HG03280 (cell line): ENCODE data around the gene PHETA1.
"Not testable (repeated sequence)": the region's sequence is repeated elsewhere in the genome, so short reads cannot be mapped to it uniquely, and the experiment has no call there.

Experiments
- ATAC-seq: cut with Tn5 transposase; IDR thresholded peaks from one replicate; pipeline ENCODE4 v1.9.1; 2021; ENCODE audit warnings: mild to moderate bottlenecking, moderate library complexity; ENCODE audit not compliant: unreplicated experiment

PHETA1 gene

DNA sequence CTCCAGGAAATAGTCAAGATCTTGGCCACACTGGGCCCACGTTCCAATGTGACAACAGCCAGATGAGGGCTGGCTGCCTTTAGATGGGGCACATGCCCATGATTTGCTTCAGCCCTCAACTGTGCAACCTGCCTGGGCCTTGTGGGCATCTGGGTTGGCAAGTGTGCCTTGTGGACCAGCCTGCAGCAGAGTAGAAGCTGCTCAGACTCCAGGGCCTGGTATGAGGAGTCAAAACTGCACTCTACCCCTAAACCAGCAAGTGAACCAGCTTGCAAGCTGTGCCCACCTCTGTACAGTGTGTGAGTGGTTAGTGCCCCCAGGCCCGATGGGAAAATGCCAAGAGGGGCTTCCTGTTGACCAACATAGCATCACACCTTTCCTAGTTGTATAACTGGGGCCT is 17.9 kb downstream of the PHETA1 start:
- no peak for ATAC-seq

DNA sequence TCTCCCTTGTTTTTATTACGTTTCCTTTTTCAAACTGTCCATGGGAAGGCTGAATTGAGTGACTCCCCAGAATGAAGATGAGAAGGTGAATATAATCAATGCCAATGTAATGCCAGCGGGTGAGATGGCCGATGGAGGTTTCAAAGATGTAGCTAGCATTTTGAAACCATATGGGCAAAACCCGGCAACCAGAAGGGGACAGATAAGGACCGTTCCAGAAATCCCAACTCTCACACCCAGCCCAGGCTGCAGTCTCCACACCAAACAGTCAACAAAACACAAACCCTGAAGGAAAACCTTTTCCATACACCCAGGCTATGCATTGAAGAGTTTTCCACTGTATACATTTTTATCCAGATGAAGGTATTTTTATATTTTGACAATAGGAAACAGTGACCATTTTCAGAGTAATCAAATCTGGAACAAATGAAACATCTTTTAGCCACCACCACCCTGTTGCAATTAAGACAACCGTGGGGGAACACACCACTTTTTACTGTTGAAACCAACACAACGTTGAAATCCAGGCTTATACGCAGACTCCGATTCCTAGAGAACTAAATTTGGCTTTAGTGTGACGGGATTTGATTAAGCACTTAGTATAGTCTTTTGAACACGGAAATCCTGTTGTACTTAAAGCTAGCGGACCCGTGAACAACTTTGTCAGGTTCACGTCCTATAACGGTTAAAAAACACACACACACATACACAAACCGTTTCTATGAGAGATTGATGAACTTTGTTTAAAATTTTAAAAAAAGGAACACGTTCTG is 19.0 kb downstream of the PHETA1 start:
- no peak for ATAC-seq

DNA sequence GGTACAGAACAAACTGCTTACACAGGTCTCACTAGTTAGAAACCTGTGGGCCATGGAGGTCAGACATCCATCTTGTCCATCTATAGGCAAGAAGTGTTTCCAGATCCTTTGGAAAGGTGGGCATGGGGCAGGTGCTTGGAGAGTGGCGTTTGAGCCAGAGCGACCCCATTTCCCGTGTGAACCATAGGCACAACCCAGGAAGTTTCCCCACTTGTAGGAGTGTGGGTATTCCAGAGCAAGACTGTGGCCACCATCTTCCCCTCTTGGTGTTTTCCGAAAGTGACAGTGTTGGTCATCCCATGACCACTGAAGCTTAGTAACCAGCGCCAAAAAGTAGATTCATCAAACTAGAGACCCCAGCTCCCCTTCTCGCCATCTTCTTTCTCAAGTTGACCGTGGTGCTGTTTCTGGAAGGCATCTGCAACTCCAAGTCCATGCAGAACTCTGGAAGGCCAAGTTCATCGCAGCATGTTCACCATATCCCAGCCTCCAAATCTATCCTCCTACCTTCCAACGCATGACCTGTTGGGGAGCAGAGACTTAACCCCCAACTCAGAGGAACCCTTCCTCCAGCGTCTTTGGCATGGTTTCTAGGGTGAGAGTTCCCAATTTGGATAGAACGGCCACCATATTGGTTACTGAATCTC is 19.7 kb downstream of the PHETA1 start:
- ATAC-seq: no peak

DNA sequence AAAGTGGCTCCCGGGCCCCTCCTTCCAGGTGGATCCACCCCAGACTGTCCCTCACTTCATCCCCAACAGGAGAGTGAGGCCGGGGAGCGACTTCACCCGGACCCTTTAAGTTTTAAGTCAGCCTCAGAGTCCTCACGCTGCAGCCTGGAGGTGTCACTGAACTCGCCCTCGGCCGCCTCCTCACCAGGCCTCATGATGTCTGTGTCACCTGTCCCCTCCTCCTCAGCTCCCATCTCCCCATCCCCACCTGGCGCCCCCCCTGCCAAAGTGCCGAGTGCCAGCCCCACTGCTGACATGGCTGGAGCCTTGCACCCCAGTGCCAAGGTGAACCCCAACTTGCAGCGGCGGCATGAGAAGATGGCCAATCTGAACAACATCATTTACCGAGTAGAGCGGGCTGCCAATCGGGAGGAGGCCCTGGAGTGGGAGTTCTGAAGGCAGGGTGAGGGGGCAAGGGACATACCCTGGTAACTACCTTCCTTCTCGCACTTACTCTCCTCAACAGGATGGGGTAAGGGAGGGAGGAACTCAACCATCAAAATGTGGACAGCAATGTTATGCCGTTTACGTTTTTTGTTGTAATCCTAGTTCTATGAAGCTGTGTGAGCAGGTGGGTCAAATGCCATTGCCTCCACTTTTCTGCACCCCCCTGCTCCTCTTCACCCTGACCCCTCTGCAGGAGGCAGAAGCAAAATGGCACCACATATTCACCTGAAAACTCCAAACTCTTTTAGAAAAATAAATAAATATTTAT is 20.8 kb downstream of the PHETA1 start:
- ATAC-seq: no peak

DNA sequence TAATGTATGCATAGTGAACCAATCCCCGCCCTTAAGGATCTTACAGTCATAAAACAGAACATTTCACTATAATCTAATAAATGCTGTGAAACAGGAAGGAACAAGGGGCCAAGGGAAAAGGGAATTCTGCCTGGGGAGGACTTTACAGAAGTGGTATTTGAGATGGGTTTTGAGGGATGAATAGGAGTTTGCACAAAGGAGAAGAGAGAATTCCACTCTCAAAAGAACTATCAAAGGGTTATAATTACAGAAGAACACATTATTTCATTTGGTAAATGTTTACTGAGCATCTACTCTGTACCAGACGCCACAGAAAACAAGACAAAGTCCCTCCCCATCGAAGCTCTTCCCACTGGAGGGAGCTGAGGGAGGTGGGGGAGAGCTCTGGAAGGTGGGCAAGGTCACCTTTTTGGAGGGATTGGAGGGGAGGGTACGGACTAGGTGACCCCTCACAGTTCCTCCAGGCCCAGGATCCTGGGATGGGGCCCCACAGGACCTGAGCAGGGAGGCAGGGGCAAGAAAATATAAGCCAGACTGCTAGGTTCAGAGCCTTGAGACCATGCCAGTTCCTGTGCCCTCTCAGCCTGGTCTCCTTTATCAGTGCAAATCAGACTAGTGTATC is 24.5 kb downstream of the PHETA1 start:
- ATAC-seq: no peak

DNA sequence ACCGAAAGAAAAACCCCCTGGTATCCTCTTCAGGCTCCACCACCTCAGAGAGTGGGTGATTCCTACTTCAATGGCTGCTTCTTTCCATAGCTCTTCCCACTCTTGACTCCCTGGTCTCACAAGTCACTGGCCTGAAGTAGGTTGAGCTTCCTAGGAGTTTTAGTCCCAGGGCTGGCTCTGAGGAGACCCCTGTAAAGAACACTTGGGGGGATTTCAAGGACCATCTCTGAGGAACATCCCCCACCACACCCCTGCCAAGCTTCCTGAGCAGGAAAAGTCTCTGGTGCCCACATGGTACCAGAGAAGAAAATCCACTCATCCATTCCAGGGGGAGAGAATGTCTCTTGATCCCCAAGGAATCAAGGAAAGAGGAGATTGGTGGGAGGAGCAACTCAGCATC is 25.7 kb downstream of the PHETA1 start:
- ATAC-seq: no peak

DNA sequence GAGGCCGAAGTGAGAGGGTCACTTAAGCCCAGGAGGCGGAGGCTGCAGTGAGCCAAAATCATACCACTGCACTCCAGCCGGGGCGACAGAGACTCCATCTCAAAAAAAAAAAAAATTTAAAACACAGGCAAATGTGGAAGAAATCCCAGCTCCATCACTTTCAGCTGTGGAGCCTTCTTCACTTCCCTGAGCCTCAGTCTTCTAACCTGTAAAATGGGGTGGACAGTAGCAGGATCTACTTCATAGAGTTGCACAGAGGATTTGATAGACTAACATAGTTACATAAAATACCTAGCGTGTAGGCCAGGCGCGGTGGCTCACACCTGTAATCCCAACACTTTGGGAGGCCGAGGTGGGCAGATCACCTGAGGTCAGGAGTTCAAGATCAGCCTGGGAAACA is 26.5 kb downstream of the PHETA1 start:
- ATAC-seq: no peak

DNA sequence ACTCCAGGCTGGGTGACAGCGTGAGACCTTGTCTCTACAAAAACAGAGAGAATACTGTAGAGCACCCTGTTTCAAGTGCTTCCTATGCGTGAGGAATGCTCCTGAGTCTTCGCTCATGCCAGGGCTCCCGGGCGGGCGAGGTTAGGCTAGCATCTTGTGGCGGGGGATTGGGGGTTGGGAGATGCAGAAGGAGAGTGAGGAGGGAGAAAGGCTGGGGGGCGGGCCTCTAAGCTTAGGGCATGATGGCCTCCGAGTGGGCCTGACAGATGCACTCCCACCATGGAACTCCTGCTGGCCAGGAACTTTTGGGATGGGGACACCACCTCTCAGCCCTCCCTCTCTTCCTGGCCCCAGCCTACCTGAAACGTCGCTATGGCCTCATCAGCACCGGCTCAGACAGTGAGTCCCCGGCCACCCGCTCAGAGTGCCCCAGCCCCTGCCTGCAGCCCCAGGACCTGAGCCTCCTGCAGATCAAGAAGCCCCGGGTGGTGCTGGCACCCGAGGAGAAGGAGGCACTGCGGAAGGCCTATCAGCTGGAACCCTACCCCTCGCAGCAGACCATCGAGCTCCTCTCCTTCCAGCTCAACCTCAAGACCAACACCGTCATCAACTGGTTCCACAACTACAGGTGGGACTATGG is 27.3 kb downstream of the PHETA1 start:
- no peak for ATAC-seq

DNA sequence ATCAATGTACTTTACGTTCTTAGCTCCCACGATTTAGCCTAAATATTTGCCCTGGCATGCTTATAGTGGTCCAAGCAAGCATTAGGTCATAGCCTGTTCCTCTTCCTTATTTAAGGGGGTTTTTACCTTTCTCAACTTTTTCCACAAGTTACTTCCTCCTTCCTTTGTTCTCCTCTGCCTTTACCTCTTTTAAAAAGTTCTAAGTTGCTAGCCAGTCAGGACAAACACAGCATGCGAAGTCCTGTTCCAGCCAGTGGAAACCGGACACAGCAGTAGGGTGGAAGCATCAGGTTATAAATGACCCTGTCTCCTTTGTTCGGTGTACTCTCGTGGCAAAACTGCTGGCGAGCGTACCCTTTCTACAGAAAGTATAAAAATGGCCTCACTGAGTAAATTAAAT is 28.2 kb downstream of the PHETA1 start:
- not testable (repeated sequence) for ATAC-seq

DNA sequence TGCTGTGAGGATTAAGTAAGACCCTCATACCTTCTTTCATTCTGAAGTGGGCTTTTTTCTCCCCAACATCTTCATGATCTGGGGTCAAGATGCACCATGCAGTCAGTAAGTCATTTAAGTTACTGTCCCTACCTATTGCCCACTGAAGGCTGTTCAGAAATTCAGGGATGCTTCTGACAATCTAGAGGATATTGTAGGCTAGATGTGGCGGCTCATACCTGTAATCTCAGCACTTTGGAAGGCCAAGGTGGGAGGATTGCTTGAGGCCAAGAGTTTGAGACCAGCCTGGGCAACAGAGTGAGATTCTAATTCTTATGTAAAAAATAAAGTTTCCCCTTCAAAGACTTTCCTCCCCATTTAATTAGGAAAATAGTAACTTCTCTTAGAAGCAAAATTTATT is 28.7 kb downstream of the PHETA1 start:
- no peak for ATAC-seq

DNA sequence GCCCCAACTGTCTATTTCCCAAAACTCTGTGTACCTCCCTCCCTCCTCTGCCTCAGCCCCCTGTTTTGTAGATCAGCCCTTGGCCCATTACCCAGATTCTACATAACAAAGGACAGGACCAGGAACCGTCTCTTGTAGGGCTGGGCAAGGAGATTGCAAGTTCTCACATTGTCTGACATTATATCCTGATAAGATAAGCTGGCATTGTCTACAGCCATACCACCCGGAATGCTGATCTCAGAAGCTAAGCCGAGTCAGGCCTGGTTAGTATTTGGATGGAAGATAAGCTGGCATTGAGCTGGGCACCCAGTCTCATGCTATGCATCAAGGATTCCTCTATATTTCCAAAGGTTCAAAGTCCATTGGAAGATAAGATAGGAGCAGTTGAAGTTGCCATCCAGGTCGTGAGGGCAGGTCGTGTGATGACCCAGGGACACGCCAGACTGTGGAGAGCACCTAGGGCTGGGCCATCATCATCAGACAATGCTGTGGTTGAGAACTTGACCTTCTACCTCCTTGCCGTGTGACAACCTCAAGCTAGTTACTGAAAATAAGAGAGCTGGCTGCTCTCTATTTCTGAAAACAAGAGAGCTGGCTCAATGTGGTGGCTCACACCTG is 29.5 kb downstream of the PHETA1 start:
- no peak for ATAC-seq

DNA sequence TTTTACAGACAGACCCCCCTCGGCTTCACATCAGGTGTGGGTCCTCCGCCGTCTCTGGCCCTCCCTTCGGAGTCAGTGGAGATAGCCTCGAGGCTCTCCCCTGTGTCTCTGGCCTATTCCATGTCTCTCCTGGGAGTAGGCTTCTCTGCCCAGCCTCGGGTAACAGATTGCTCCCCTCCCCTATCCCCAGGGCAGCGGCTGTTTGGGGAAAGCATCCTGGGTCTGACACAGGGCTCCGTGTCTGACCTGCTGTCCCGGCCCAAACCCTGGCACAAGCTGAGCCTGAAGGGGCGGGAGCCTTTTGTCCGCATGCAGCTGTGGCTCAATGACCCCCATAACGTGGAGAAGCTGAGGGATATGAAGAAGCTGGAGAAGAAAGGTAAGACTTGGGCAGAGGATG is 30.8 kb downstream of the PHETA1 start:
- no peak for ATAC-seq

DNA sequence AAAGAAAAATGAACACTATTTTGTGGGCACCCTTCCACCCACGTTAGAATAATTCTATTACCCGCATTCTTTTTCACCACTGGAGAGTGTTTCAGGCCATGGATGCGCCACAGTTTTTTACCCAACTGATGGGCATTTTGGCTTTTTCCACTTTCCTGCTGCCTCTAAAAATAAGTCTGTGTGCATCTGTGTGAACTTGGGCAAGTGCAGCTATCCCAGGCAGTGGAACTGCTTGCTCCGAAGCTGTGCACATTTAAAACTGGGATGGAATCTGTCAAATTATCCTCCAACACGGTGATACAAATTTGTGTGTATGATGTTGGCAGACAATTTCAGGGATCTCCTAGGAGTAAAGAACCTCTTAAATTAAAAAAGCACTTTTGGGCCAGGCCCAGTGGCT is 31.5 kb downstream of the PHETA1 start:
- ATAC-seq: no peak

DNA sequence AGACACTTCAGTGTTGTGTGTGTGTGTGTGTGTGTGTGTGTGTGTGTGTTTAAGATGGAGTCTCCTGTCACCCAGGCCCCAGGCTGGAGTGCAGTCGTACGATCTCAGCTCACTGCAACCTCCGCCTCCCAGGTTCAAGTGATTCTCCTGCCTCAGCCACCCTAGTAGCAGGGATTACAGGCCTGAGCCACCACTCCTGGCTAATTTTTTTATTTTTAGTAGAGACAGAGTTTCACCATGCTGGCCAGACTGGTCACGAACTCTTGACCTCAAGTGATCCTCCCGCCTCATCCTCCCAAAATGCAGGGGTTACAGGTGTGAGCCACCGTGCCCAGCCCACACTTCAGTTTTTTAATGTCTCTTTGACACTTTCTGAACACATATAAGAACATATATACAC is 32.5 kb downstream of the PHETA1 start:
- ATAC-seq: not testable (repeated sequence)

DNA sequence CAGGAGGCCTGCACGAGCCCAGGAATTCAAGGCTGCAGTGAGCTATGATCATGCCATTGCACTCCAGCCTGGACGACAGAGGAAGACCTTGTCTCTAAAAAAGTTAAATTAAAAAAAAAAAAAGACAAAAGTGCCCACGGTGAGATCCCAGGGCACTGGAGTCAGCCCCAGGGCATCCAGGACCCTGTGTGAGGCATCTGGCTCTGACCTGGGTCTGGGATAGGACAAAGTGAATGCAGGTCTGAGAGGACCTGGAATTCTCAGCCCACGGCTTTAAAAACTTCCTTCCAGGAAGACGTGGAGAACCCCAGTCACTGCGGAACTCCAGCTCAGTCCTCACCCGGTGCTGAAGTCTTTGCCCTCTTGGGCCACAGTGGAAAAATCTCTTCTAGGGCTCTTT is 33.1 kb downstream of the PHETA1 start:
- ATAC-seq: no peak

DNA sequence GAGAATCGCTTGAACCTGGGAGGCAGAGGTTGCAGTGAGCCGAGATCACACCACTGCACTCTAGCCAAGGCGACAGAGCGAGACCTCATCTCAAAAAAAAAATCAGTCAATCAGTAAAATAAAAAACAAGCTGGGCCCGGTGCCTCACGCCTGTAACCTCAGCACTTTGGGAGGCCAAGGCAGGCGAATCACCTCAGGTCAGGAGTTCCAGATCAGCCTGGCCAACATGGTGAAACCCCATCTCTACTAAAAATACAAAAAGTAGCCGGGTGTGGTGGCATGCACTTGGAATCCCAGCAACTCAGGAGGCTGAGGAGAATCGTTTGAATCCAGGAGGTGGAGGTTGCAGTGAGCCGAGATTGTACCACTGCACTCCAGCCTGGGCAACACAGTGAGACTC is 33.6 kb downstream of the PHETA1 start:
- not testable (repeated sequence) for ATAC-seq

DNA sequence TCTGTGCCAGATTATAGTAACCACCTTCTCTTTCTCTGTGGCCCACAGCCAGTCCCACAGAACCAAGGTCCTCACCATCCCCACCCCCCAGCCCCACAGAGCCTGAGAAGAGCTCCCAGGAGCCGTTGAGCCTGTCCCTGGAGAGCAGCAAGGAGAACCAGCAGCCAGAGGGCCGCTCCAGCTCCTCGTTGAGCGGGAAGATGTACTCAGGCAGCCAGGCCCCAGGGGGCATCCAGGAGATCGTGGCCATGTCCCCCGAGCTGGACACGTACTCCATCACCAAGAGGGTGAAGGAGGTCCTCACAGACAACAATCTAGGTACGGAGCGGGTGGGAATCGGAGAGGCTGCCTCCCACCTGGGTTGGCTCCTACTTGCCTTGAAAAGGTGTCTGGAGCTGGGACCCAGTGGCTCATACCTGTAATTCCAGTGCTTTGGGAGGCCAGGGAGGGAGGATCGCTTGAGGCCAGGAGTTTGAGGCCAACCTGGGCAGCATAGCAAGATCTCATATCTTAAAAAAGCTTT is 34.4 kb downstream of the PHETA1 start:
- no peak for ATAC-seq

DNA sequence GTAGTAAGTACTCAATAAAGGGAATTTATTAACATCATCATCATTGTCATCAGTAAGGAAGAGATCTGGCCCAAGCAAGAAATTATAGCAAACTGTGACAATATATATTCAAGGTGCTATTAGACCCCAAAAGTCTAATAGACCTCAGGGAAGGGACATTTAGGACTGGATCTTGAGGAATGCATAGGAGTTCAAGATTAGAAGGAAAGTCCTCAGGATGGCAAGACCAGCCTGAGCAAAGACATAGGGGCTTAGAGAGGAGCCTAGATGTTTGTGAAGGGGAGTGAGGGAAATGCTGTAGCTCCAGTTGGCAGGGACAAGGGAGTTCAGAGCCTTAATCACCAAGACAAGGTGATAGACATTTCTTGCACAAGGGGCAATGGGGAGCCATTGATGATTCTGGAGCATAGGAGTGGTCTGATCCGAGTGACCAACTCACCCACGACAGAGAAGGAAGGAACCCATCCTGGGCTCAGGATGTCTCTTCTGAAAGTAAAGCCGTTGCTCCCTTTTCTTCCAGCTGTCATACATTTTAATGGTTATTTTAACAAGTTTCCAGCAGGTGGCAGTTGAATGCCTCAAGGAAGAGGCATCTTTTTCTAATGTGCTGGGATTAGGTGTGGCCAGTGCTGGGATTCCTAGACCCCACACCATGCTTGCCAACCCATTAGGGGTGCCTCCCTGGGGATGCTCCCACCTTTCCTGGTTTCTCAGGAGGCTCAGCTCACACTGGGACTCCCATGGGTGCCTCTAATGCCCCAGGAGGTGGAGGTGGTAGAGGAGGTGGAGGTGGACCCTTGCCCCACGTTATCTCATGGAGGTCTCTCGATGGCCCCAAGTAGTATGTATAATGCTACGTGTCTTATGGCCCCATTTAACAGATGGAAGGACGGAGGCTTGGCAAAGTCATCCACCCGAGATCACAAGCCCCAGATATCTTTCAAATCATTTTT is 37.8 kb downstream of the PHETA1 start:
- ATAC-seq: no peak

DNA sequence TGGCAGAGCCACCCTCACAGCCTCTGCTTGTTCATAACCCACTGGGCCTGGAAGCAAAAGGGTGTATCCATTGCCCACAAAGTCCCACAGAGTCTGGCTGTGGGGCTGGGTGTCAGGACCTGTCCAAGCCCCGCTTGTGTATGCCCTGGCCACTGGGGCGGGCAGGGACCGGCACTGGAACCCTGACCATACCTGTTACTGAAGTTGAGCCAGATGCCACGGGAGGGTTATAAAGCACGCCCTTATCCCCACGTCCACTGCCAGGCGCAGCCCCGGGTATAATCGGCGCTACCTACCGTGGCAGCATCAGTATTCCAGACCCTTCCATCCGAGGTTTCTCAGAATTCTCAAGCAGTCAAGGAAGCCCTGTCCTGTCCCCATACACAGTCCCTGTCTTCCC is 40.8 kb downstream of the PHETA1 start:
- no peak for ATAC-seq
